Stomach smooth muscle (tissue), 2 donors: ENCODE measurements around the gene AGTR1.

ENCODE experiments used
- H3K27ac ChIP-seq: one replicate; pipeline ENCODE4 v1.7.0; 2013; ENCODE audit warnings: mild to moderate bottlenecking, low read length, inconsistent platforms
- H3K27me3 ChIP-seq, 2 donors: one replicate each; pipeline ENCODE4 v1.7.0; 2013; ENCODE audit warnings: low read length in 2 of 2; ENCODE audit not compliant: insufficient read depth in 2 of 2, control insufficient read depth in 1 of 2
- H3K36me3 ChIP-seq, 2 donors: one replicate each; pipeline ENCODE4 v1.7.0; 2013; ENCODE audit warnings: low read length in 2 of 2; ENCODE audit not compliant: control insufficient read depth in 2 of 2, insufficient read depth in 2 of 2
- H3K4me1 ChIP-seq: one replicate; pipeline ENCODE4 v1.7.0; 2013; ENCODE audit warnings: low read length; ENCODE audit not compliant: control insufficient read depth, insufficient read depth
- H3K4me3 ChIP-seq, 2 donors: one replicate each; pipeline ENCODE4 v1.7.0; 2013; ENCODE audit warnings: low read length in 2 of 2
- H3K9ac ChIP-seq, 2 donors: one replicate each; pipeline ENCODE4 v1.7.0; 2013; ENCODE audit warnings: low read length in 2 of 2, mild to moderate bottlenecking in 1 of 2
- H3K9me3 ChIP-seq, 2 donors: one replicate each; pipeline ENCODE4 v1.7.0; 2013; ENCODE audit warnings: low read length in 2 of 2; ENCODE audit not compliant: control insufficient read depth in 2 of 2
- donor health status: healthy.
- donor health status: Pancreatic carcinoma.

The AGTR1 gene

DNA sequence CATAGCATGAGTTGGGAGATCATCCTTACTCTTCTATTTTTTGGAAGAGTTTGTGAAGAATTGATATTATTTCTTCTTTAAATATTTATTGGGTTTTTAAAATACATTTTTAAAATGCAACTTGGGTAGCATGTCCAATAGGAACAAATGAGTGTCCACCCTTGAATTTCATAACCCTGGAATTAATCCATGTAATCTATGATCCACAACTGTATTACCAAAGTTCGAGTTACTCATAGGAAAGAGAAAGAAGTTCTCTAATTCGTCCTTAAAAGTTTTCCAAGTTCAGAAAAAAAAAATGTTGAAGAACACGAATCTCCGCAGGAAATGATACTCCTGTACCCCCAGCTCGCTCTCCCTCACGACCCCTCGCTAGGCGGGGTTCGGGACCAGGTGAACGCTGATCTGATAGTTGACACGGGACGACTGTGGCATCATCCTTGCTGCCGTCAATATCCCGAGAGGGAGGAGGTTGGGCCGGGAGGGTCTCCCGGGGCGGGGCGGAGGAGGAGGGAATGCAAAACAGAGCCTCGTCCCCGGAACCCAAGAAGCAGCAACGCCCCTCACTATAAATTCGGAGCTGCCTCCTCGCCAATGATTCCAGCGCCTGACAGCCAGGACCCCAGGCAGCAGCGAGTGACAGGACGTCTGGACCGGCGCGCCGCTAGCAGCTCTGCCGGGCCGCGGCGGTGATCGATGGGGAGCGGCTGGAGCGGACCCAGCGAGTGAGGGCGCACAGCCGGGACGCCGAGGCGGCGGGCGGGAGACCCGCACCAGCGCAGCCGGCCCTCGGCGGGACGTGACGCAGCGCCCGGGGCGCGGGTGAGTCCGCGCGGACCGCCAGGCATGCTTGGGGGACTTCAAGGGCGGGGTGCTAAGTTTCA lies at the start of gene AGTR1:
Gene AGTR1 (plus strand): TSS at position 598 of the 884 bp plus-strand sequence. CDS start 43,133 bp downstream, outside the sequence.
- Histone ChIP-seq H3K9me3 (no peaks in the 10 kb centered on the region), H3K36me3 (no peaks in the 10 kb centered on the region), H3K4me3 (peak within 1 kb of the TSS; percentile 54 to 89), H3K27me3 (no peaks in the 10 kb centered on the region), H3K27ac (peak within 1 kb of the TSS; percentile 66), H3K9ac (peak within 1 kb of the TSS; percentile 76 to 78), H3K4me1 (peaks cover 6% of the 10 kb centered on the region)

DNA sequence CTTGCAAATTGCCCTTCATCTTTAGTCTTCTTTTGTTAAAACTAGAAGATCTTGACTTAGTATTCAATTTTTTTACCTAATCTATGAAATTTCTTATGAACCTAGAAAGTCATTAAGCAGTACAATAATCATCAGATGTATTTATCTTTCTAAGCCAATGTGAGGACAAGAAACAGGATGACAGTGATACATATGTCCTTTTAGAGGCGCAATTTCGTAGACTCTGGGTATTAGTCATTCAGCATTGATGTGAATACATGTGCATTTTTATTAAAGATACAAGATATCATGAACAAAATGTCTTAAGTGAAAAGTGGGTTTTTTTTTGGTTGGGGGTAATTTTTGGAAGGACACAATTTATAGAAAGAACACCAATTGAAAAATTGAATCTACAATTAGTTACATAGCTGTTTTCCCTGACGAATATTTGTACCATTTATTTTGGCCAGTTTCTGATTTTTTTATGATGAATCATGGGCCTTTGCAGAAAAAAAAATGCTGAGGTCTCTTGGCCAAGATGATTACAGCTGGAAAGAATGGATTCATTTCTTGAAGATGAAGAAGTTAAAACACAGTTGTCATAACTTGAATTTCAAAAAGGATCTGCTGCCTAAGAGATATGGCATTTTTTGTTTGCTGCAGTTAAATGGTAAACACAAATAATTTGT lies 48.9 kb upstream of the AGTR1 start:
- Histone ChIP-seq H3K4me1 (no peaks in the 10 kb centered on the region), H3K9me3 (no peaks in the 10 kb centered on the region), H3K4me3 (no peak overlapping the region), H3K27ac (no peak overlapping the region), H3K27me3 (no peaks in the 10 kb centered on the region), H3K36me3 (no peaks in the 10 kb centered on the region), H3K9ac (no peak overlapping the region)

DNA sequence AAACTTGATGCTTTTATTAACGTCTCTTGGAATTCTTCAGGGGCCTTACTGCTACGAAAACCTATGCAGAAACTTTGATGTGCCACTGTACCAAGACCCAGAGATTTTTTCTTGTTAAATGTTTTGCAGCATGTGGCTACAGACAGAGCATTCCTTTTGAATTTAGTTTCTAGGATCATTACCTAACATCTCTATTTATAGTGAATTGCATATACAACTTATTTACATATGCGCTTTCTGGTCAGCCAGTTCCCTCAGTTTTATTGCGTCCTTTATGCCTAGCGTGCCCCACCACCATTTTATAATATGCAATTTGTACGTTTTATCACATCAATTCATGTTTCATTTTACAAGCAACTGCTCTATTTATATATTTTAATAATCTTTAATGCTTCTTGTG lies 46.2 kb upstream of the AGTR1 start:
- no peak overlapping the region for H3K27ac ChIP-seq
- H3K4me1 ChIP-seq: no peaks in the 10 kb centered on the region
- no peaks in the 10 kb centered on the region for H3K27me3 ChIP-seq

DNA sequence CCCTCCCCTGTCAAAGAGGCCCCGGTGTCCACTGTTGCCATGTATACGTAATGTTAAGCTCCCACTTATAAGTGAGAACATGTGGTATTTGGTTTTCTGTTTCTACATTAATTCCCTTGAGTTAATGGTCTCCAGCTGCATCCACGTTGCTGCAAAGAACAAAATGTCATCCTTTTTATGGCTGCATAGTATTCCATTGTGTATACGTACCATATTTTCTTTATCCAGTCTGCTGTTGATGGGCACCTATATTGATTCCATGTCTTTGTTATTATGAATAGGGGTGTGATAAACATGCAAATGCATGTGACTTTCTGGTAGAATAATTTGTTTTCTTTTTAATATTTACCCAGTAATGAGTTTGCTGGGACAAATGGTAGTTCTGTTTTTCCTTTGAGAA lies 43.3 kb upstream of the AGTR1 start:
- H3K9me3 ChIP-seq: no peaks in the 10 kb centered on the region
- H3K4me1 ChIP-seq: no peaks in the 10 kb centered on the region
- H3K27me3 ChIP-seq: no peaks in the 10 kb centered on the region
- no peaks in the 10 kb centered on the region for H3K36me3 ChIP-seq
- no peak overlapping the region for H3K9ac ChIP-seq
- no peak overlapping the region for H3K27ac ChIP-seq
- H3K4me3 ChIP-seq: no peak overlapping the region

More for the DNA sequence above, 46.2 kb upstream of the AGTR1 start:
- no peak overlapping the region for H3K9ac ChIP-seq
- no peak overlapping the region for H3K4me3 ChIP-seq
- no peaks in the 10 kb centered on the region for H3K9me3 ChIP-seq
- H3K36me3 ChIP-seq: no peaks in the 10 kb centered on the region

DNA sequence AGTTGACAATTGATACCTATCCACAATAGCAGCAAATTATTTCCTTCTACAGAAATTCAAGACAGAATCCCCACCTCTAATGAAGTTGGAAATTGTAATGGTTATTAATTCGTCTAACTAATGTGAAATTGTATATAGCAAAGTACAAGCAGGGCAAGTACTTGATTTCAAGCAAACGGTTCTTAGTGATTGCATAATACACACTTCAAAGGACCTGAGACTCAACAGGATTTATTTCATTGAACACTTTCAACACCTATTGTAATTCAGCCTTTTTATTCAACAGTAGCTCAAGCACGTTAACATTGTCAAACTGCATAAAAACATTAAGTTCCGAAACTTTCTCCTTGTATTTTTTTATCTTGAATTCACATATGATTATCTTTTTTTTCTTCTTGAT lies 40.2 kb upstream of the AGTR1 start:
- no peak overlapping the region for H3K27ac ChIP-seq
- no peak overlapping the region for H3K4me3 ChIP-seq
- no peak overlapping the region for H3K9ac ChIP-seq
- H3K4me1 ChIP-seq: no peaks in the 10 kb centered on the region
- H3K27me3 ChIP-seq: no peaks in the 10 kb centered on the region
- H3K9me3 ChIP-seq: no peaks in the 10 kb centered on the region
- no peaks in the 10 kb centered on the region for H3K36me3 ChIP-seq

- Histone ChIP-seq H3K27ac (no peak overlapping the region), H3K4me1 (no peaks in the 10 kb centered on the region), H3K9ac (no peak overlapping the region), H3K36me3 (no peaks in the 10 kb centered on the region), H3K9me3 (no peaks in the 10 kb centered on the region), H3K27me3 (no peaks in the 10 kb centered on the region), H3K4me3 (no peak overlapping the region)
Measured at GRCh38 chr3:148659512-148659911, 38.2 kb upstream of the AGTR1 start.

DNA sequence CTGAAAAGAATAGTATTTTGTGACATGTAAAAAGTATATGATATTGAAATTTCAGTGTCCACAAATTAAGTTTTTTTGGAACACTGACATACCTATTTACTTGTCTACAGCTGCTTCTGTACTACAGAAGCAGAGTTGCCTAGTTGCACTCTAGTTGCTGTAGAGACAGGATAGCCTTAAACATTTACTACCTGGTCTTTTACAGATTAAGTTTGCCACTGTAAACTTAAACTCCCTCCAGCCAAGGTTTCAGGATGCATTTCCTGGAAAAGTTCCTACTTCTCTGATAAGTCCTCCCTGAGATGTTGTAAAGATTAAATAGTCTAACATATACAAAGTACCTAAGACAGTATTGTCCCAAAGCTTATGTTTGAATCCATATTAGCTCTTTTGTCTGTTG lies 17.4 kb upstream of the AGTR1 start:
- H3K27me3 ChIP-seq: no peaks in the 10 kb centered on the region
- no peak overlapping the region for H3K27ac ChIP-seq
- H3K36me3 ChIP-seq: no peaks in the 10 kb centered on the region
- no peaks in the 10 kb centered on the region for H3K4me1 ChIP-seq
- no peaks in the 10 kb centered on the region for H3K9me3 ChIP-seq
- no peak overlapping the region for H3K9ac ChIP-seq
- no peak overlapping the region for H3K4me3 ChIP-seq

GRCh38 chr3:148681080-148681479 lies 16.6 kb upstream of the AGTR1 start:
- Histone ChIP-seq H3K9me3 (no peaks in the 10 kb centered on the region), H3K4me1 (no peaks in the 10 kb centered on the region), H3K9ac (no peak overlapping the region), H3K4me3 (no peak overlapping the region), H3K27ac (no peak overlapping the region), H3K36me3 (no peaks in the 10 kb centered on the region), H3K27me3 (no peaks in the 10 kb centered on the region)

DNA sequence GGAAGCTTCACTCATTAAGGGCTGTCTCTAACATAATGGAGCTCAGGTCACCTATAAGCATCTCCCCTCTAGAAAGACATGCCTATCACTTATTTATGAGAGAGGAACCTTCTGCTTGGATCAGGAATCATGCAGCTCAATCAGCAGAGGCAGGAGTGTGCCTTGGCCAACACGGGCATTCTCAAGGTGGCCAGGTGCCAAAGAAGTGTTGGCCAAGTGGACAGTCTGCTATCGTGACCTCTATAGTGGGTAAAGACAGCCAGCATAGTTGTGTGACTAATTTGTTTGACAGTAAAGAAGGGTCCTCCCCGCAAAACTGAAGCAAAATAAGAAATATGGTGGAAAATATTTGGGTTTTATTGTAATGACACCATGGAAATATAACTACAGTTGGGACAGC lies 14.7 kb upstream of the AGTR1 start:
- Histone ChIP-seq H3K4me1 (no peaks in the 10 kb centered on the region), H3K27ac (no peak overlapping the region), H3K36me3 (no peaks in the 10 kb centered on the region), H3K27me3 (no peaks in the 10 kb centered on the region), H3K9me3 (no peaks in the 10 kb centered on the region), H3K4me3 (no peak overlapping the region), H3K9ac (no peak overlapping the region)

- H3K27ac ChIP-seq: no peak overlapping the region
- H3K27me3 ChIP-seq: no peaks in the 10 kb centered on the region
- no peak overlapping the region for H3K4me3 ChIP-seq
- no peaks in the 10 kb centered on the region for H3K9me3 ChIP-seq
- peaks cover under 1% of the 10 kb centered on the region for H3K4me1 ChIP-seq
- no peaks in the 10 kb centered on the region for H3K36me3 ChIP-seq
- no peak overlapping the region for H3K9ac ChIP-seq
Measured at GRCh38 chr3:148694116-148694515, 3.6 kb upstream of the AGTR1 start.
